Effector memory CD8-positive, alpha-beta T cell (primary cell): ENCODE measurements around the gene SPI1.

ENCODE experiments used
- ATAC-seq: fragments of 150-1000 bp; cut with Tn5 transposase; replicated peaks from 2 replicates; pipeline ENCODE4 v1.10.0; 2021; ENCODE audit warnings: mild to moderate bottlenecking, moderate library complexity
- DNase-seq, 3 experiments: peaks; one replicate each; pipeline ENCODE4 v3.0.0; 2021
- H3K27ac Mint-ChIP-seq, 2 donors: one replicate each; pipeline ENCODE4 v1.8.0; 2022; ENCODE audit warnings: mild to moderate bottlenecking in 2 of 2, mixed read lengths in 2 of 2, moderate library complexity in 2 of 2
- H3K27me3 Mint-ChIP-seq, 2 donors: one replicate each; pipeline ENCODE4 v1.8.0; 2022; ENCODE audit warnings: mixed read lengths in 2 of 2
- H3K36me3 Mint-ChIP-seq: one replicate; pipeline ENCODE4 v1.8.0; 2022; ENCODE audit warnings: mild to moderate bottlenecking, moderate library complexity, mixed read lengths; ENCODE audit not compliant: insufficient read depth
- H3K4me1 Mint-ChIP-seq, 2 donors: one replicate each; pipeline ENCODE4 v1.8.0; 2022; ENCODE audit warnings: low read depth in 2 of 2, mixed read lengths in 2 of 2
- H3K4me3 Mint-ChIP-seq, 2 donors: one replicate each; pipeline ENCODE4 v1.8.0; 2022; ENCODE audit warnings: mild to moderate bottlenecking in 2 of 2, mixed read lengths in 2 of 2, moderate library complexity in 2 of 2
- H3K9me3 Mint-ChIP-seq, 2 donors: one replicate each; pipeline ENCODE4 v1.8.0; 2022; ENCODE audit warnings: mixed read lengths in 2 of 2

SPI1 gene

DNA sequence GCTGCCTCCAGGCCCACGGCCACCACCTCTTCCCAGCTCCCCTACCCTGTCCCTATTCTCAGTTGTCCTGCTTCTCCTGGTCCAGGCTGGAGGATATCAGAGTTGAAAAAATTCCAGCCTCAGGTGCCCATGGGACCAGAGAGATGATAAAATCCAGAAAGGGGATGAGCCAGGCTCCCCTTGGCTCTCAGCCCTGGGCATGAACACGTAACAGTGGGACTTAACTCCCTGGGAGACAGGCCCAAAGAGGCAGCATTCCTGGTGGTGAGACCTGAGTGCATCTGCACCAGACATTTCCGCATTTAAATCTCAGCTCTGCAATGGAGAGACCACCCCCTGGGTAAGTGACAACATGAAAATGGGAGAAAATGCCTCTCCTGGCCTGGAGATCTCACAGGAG, 19.7 kb upstream of the SPI1 start:
- DNase-seq (no peak), ATAC-seq (no peak)
- H3K4me1 Mint-ChIP-seq: peaks cover 20 to 34% of the 10 kb centered on the region in 2 donors
- peak overlapping the region in 1 of 2 donors; percentile 8 for H3K27ac Mint-ChIP-seq
- peaks cover 5% of the 10 kb centered on the region for H3K36me3 Mint-ChIP-seq
- no peaks in the 10 kb centered on the region for H3K27me3 Mint-ChIP-seq
- H3K9me3 Mint-ChIP-seq: no peaks in the 10 kb centered on the region
- H3K4me3 Mint-ChIP-seq: peak overlapping the region in 1 of 2 donors; percentile 46

DNA sequence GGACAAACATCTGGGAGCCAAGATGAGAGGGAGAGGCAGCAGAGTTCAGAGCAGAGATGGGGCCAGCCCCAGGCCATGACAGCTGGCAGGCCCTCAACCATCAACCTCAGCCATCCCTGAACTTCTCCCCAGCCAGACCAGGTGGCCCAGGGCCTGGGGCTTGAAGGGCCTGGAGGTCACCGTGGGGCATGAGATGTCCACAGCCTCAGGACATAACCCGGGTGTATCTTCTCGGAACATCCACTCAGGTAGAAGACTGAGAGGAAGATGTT, 17.6 kb upstream of the SPI1 start:
- Mint-ChIP-seq H3K4me3 (peak overlapping the region; percentile 50 to 68), H3K27me3 (no peaks in the 10 kb centered on the region), H3K36me3 (peaks cover 5% of the 10 kb centered on the region), H3K9me3 (no peaks in the 10 kb centered on the region), H3K4me1 (peaks cover 27 to 42% of the 10 kb centered on the region in 2 donors), H3K27ac (peak overlapping the region; percentile 87 to 95)
- ATAC-seq (no peak), DNase-seq (no peak)

GRCh38 chr11:47395223-47396048, 17.1 kb upstream of the SPI1 start:
- H3K4me3 Mint-ChIP-seq: peak overlapping the region; percentile 50 to 68
- peaks cover 29 to 44% of the 10 kb centered on the region in 2 donors for H3K4me1 Mint-ChIP-seq
- H3K27me3 Mint-ChIP-seq: no peaks in the 10 kb centered on the region
- H3K36me3 Mint-ChIP-seq: peaks cover 5% of the 10 kb centered on the region
- ATAC-seq (no peak), DNase-seq (no peak)
- H3K9me3 Mint-ChIP-seq: no peaks in the 10 kb centered on the region
- H3K27ac Mint-ChIP-seq: peak overlapping the region; percentile 87 to 95

DNA sequence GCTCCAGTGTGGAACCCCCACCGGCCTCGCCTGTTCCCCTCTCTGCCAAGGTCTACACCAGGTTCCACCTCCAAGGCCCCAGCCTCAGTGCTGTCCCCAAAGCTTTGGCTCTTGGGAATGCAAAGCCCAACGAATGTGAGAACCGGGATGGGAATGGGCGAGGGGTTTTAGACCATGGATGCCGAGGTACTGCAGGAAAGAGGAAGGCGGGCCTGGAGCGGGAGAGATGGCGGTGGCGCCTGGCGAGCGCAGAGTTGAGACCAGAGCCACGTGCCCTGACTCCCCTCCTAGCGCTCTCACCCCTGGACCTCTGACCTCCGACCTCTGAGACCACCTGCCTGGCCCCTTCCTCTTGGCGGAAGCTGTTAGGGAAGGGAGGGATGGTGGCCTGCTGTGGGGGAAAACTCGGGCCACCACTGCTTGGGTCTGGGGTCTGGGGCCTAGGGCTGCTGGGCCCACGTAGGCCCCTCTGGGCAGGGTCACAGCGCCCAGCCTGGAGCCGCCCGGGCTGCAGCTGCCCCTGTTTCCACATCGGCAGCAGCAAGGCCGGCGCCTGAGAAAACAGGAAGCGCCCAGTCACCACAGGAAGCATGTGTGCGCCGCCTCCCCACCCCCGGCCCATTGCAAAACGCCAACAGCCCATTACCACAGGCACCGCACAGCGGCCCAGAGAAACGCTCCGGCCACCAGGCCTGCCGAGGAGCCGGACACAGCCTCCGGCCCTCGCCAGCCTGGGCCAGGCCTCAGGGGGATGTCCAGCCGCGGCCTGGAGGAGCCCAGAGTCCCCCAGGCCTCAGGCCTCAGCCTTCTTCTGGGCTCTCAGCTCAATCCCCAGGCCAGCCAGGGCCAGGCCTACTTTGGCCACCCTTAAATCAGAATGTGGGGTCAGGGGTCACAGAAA, 16.2 kb upstream of the SPI1 start:
- Mint-ChIP-seq H3K27ac (peak overlapping the region; percentile 87 to 95), H3K27me3 (no peaks in the 10 kb centered on the region), H3K4me3 (peak overlapping the region; percentile 65 to 68), H3K9me3 (no peaks in the 10 kb centered on the region), H3K4me1 (peaks cover 33 to 49% of the 10 kb centered on the region in 2 donors), H3K36me3 (peaks cover 5% of the 10 kb centered on the region)
- peak in 1 of 3 experiments; percentile 29 for DNase-seq
- ATAC-seq: peak; percentile 87

GRCh38 chr11:47394050-47394321, 15.6 kb upstream of the SPI1 start:
- H3K27ac Mint-ChIP-seq: peak overlapping the region; percentile 87 to 95

GRCh38 chr11:47393163-47394049, 15.1 kb upstream of the SPI1 start:
- peak overlapping the region; percentile 65 to 68 for H3K4me3 Mint-ChIP-seq
- DNase-seq (no peak), ATAC-seq (no peak)
- H3K27ac Mint-ChIP-seq: peak overlapping the region; percentile 87 to 95
- no peaks in the 10 kb centered on the region for H3K9me3 Mint-ChIP-seq
- peaks cover 5% of the 10 kb centered on the region for H3K36me3 Mint-ChIP-seq
- no peaks in the 10 kb centered on the region for H3K27me3 Mint-ChIP-seq
- peaks cover 34 to 55% of the 10 kb centered on the region in 2 donors for H3K4me1 Mint-ChIP-seq

More at GRCh38 chr11:47394050-47394321, 15.6 kb upstream of the SPI1 start:
- Mint-ChIP-seq H3K4me1 (peaks cover 34 to 52% of the 10 kb centered on the region in 2 donors), H3K9me3 (no peaks in the 10 kb centered on the region), H3K27me3 (no peaks in the 10 kb centered on the region), H3K4me3 (peak overlapping the region; percentile 65 to 68), H3K36me3 (peaks cover 5% of the 10 kb centered on the region)
- ATAC-seq: no peak
- DNase-seq: no peak

GRCh38 chr11:47392546-47393162, 14.3 kb upstream of the SPI1 start:
- peaks cover 34 to 61% of the 10 kb centered on the region in 2 donors for H3K4me1 Mint-ChIP-seq
- ATAC-seq: no peak
- DNase-seq: no peak
- no peaks in the 10 kb centered on the region for H3K9me3 Mint-ChIP-seq
- no peaks in the 10 kb centered on the region for H3K27me3 Mint-ChIP-seq
- peak overlapping the region; percentile 49 to 95 for H3K27ac Mint-ChIP-seq
- H3K36me3 Mint-ChIP-seq: peaks cover 5% of the 10 kb centered on the region
- no peak overlapping the region for H3K4me3 Mint-ChIP-seq

DNA sequence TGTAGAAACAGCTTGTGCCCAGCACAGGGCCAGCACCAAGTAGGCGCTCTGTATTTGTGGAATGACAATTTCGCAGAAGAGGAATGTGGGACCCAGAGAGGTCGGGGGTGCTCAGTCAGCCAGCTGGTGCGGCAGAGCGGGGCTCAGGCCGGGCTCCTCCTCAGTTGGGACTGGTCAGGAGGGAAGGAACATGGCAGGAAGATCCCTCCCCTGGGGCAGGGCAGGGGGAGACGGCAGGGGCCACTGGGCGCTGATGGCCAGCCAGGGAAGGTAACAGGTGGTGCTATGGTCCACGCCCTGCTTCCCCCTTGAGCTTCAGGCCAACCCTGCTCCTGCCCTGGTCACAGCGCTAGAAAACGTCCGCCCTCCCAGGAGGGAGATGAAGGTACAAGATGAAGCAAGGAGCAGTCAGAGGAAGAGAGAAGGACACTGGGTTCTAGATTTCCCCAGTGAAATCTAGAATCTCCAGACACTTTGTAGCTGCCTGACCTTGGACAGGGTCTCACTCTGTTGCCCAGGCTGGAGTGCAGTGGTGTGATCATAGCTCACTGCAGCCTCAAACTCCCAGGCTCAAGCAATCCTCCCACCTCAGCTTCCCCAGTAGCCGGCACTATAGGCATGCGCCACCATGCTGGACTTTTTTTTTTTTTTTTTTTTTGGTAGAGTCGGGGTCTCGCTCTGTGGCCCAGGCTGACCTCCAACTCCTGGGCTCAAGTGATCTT, 13.5 kb upstream of the SPI1 start:
- peaks cover 34 to 57% of the 10 kb centered on the region in 2 donors for H3K4me1 Mint-ChIP-seq
- H3K4me3 Mint-ChIP-seq: no peak overlapping the region

DNA sequence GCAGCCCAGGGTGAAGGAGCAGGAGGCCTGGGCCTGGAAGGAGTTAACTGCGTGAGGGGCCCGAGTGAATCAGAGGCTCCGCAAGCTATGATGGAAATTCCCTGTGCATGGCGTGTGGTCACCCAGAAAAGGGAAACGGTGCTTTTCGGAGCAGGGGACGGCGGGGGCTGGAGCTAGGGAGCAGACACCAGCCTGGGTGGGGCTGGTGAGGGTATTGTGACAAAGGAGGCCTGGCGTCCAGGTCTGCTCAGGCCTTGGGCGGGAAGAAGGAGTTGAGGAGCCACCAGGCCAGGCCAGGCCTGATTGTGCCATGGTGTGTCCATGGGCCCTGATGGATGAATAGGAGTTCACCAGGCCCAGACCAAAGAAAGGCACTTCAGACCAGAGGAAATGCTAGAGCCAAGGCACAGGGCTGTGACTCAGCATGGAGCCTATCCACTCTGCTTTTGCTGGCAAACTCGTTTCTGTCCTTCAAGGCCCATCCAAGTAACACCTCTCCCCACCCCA, 12.8 kb upstream of the SPI1 start:
- DNase-seq (no peak), ATAC-seq (peak; percentile 16)

More for the DNA sequence above, 13.5 kb upstream of the SPI1 start:
- no peaks in the 10 kb centered on the region for H3K27me3 Mint-ChIP-seq
- H3K36me3 Mint-ChIP-seq: peaks cover 5% of the 10 kb centered on the region
- no peaks in the 10 kb centered on the region for H3K9me3 Mint-ChIP-seq
- ATAC-seq (no peak), DNase-seq (no peak)
- H3K27ac Mint-ChIP-seq: peak overlapping the region; percentile 63 to 95

GRCh38 chr11:47390422-47390760, 12.0 kb upstream of the SPI1 start:
- Mint-ChIP-seq H3K4me3 (peak overlapping the region in 1 of 2 donors; percentile 64), H3K4me1 (peaks cover 30 to 53% of the 10 kb centered on the region in 2 donors)

More for the DNA sequence above, 12.8 kb upstream of the SPI1 start:
- H3K27ac Mint-ChIP-seq: peak overlapping the region; percentile 63 to 95
- peaks cover 5% of the 10 kb centered on the region for H3K36me3 Mint-ChIP-seq
- no peaks in the 10 kb centered on the region for H3K27me3 Mint-ChIP-seq
- no peaks in the 10 kb centered on the region for H3K9me3 Mint-ChIP-seq
- peaks cover 34 to 57% of the 10 kb centered on the region in 2 donors for H3K4me1 Mint-ChIP-seq
- H3K4me3 Mint-ChIP-seq: no peak overlapping the region

GRCh38 chr11:47389577-47390421, 11.5 kb upstream of the SPI1 start:
- Mint-ChIP-seq H3K9me3 (no peaks in the 10 kb centered on the region), H3K4me1 (peaks cover 29 to 51% of the 10 kb centered on the region in 2 donors), H3K4me3 (peak overlapping the region; percentile 64 to 75), H3K27ac (peak overlapping the region in 1 of 2 donors; percentile 75), H3K36me3 (peaks cover 5% of the 10 kb centered on the region), H3K27me3 (no peaks in the 10 kb centered on the region)
- ATAC-seq (peak; percentile 64), DNase-seq (no peak)

More at GRCh38 chr11:47390422-47390760, 12.0 kb upstream of the SPI1 start:
- peaks cover 5% of the 10 kb centered on the region for H3K36me3 Mint-ChIP-seq
- no peak for ATAC-seq
- DNase-seq: no peak
- no peaks in the 10 kb centered on the region for H3K27me3 Mint-ChIP-seq
- H3K27ac Mint-ChIP-seq: no peak overlapping the region
- no peaks in the 10 kb centered on the region for H3K9me3 Mint-ChIP-seq
